ENCODE measurements around the gene TRAF4.
"Not testable (repeated sequence)": the region's sequence is repeated elsewhere in the genome, so short reads cannot be mapped to it uniquely, and the experiment has no call there.

Gene TRAF4

GRCh38 chr17:28749516-28750177, 5.8 kb downstream of the TRAF4 start:
- no peak for DNase-seq

GRCh38 chr17:28750178-28751047, 6.6 kb downstream of the TRAF4 start:
- DNase-seq, result peak; percentile 93

GRCh38 chr17:28751600-28752366, 8.0 kb downstream of the TRAF4 start:
- no peak for DNase-seq

GRCh38 chr17:28755486-28755885, 11.7 kb downstream of the TRAF4 start:
- DNase-seq, result no peak

GRCh38 chr17:28756049-28756804, 12.4 kb downstream of the TRAF4 start:
- no peak for DNase-seq

GRCh38 chr17:28758411-28759121, 14.8 kb downstream of the TRAF4 start:
- DNase-seq, result no peak

GRCh38 chr17:28759256-28759865, 15.6 kb downstream of the TRAF4 start:
- DNase-seq, result no peak

GRCh38 chr17:28760601-28761562, 17.1 kb downstream of the TRAF4 start:
- no peak for DNase-seq

GRCh38 chr17:28763137-28763799, 19.5 kb downstream of the TRAF4 start:
- no peak for DNase-seq

GRCh38 chr17:28763804-28764266, 20.0 kb downstream of the TRAF4 start:
- DNase-seq, result peak; percentile 58

- no peak for DNase-seq
Observed at GRCh38 chr17:28765038-28765437, 21.2 kb downstream of the TRAF4 start.

- no peak for DNase-seq
Observed at GRCh38 chr17:28773736-28774135, 29.9 kb downstream of the TRAF4 start.

- DNase-seq, result no peak
Observed at GRCh38 chr17:28774206-28774605, 30.4 kb downstream of the TRAF4 start.

- DNase-seq, result no peak
Observed at GRCh38 chr17:28777178-28777577, 33.4 kb downstream of the TRAF4 start.

- not testable (repeated sequence) for DNase-seq
Observed at GRCh38 chr17:28779601-28780000, 35.8 kb downstream of the TRAF4 start.

- no peak for DNase-seq
Observed at GRCh38 chr17:28783161-28783560, 39.4 kb downstream of the TRAF4 start.

- no peak for DNase-seq
Observed at GRCh38 chr17:28788100-28788499, 44.3 kb downstream of the TRAF4 start.

- no peak for DNase-seq
Observed at GRCh38 chr17:28792877-28793661, 49.3 kb downstream of the TRAF4 start.
